Astrocyte of the cerebellum (primary cell): ENCODE data around the gene MAP4K5.

ENCODE experiments used
- DNase-seq: peaks from one replicate; pipeline ENCODE4 v3.0.0-alpha.2; 2011; ENCODE audit warnings: low read depth
- H3K4me3 ChIP-seq: 2 replicates; pipeline ENCODE4 v1.5.1; 2011; ENCODE audit warnings: mild to moderate bottlenecking, low read depth, low read length, moderate library complexity
- in situ Hi-C: cut with HindIII; loops from 2 replicates; pipeline ENCODE4 v1.10.0; 2017; ENCODE audit warnings: low sequenced_read_pairs
- TF ChIP-seq, protein P1 (sequence below): IDR thresholded peaks from 2 replicates; pipeline ENCODE4 v1.5.1; 2012; ENCODE audit warnings: low read length, low read depth, moderate library complexity, mild to moderate bottlenecking; ENCODE audit errors: missing control alignments

The MAP4K5 gene

DNA sequence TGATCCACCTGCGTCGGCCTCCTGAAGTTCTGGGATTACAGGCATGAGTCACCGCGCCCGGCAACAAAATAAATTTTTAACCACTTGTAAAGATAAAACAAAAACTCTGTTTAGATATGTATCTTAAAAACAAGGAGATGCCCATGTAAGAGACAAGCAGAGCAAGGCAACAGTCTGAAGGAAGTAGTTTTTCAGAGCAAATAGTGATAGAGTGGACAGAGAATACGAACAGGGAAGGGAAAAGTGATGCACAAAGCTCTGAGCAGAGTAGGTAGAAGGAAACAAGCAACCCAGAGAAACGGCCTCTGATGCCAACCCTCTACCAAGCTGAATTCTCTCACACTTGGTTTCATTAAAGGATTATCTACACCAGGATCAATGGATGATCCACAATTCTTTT is 110.9 kb downstream of the MAP4K5 start:
- DNase-seq: no peak
- in situ Hi-C loops: no loop called here
- H3K4me3 ChIP-seq: no peak overlapping the region
- TF ChIP-seq, protein P1, sequence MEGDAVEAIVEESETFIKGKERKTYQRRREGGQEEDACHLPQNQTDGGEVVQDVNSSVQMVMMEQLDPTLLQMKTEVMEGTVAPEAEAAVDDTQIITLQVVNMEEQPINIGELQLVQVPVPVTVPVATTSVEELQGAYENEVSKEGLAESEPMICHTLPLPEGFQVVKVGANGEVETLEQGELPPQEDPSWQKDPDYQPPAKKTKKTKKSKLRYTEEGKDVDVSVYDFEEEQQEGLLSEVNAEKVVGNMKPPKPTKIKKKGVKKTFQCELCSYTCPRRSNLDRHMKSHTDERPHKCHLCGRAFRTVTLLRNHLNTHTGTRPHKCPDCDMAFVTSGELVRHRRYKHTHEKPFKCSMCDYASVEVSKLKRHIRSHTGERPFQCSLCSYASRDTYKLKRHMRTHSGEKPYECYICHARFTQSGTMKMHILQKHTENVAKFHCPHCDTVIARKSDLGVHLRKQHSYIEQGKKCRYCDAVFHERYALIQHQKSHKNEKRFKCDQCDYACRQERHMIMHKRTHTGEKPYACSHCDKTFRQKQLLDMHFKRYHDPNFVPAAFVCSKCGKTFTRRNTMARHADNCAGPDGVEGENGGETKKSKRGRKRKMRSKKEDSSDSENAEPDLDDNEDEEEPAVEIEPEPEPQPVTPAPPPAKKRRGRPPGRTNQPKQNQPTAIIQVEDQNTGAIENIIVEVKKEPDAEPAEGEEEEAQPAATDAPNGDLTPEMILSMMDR: no peak

DNA sequence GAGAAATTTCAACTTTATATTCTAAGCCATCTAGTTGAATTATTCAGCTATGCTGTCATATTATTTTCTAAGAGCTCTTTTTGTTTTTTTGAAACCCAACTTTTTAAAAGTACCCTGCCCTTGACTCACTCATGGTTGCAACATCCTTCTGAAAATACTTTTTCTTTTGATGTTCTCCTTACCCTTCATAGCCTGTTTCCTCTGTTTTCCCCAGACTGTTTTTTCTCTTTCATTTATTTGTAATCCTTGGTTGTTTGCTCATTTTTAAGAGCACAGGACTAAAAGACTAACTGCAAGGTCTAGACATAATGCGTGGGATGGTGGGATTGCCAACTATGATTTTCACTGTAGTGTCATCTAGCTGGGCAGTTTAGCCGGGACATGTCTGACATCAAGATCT is 114.5 kb downstream of the MAP4K5 start:
- TF ChIP-seq, protein P1: no peak
- no peak for DNase-seq
- in situ Hi-C loops: no loop called here

DNA sequence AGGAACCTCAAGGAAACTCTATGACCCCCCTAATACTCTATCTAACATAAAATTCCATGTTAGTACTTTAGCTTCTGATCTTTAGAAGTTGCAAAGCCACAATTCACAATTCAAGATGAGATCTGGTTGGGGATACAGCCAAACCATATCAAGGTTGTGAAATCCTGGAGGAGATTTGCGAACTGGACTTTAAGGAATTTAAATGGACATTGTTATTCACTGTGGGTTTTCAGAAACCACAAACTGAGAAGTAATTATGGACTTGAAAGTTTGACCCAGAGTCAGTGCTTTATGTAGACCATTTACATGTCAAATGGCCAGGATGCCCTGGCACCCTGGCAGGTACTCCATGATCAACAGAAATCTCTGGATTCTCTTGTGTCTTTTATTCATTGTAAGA is 121.4 kb downstream of the MAP4K5 start:
- in situ Hi-C loops: no loop called here
- peak; percentile 91 for DNase-seq
- H3K4me3 ChIP-seq: no peak overlapping the region
- TF ChIP-seq, protein P1: no peak

More for the DNA sequence above, 114.5 kb downstream of the MAP4K5 start:
- H3K4me3 ChIP-seq: no peak overlapping the region

DNA sequence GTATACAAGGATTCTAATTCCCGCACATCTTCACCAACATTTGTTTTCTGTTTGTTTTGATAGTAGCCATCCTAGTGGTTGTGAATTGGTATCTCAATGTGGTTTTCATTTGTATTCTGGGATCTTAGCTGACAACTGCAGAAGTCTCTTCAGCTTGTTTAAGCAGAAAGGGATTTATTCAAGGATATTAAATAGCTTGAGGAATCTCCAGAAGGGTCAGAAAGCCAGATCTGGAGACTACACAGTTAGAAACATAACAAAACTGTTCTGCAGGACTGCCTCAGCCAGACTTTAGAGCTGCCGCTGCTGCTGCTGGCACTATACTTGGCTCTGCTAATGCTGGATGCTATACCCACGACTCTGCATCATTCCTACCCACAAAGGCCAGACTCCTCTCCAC is 122.3 kb downstream of the MAP4K5 start:
- in situ Hi-C loops: no loop called here
- H3K4me3 ChIP-seq: no peak overlapping the region
- TF ChIP-seq, protein P1: no peak
- DNase-seq: no peak

DNA sequence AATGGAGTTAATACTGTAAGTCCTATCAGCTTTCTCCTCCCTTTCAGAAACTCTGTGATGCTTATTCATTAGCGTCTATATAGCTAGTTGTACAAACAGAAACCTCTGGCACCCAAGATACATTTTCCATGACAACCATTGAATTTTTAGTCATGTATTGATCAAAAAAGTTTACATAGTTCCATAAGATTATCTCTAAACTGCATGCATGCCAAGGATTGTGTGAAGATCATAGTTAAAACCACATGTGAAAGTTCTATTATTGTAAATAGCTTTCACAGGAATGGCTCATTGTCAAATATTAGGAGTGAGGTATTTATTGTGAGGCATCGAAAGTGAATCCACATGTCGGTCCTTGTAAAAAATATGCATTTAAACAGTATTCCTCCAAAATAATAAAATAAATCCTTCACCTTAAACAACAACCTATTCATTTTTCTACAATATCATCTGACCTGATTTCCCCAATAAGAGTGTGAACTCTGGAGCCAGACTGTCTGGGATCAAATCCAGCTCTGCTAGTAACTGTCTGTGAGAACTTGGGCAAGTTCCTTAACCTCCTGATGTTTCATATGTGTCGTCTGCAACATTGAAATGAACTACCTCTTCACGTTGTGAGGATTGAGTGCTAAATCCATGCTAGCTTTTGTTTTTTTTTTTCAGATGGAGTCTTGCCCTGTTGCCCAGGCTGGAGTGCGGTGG is 125.1 kb downstream of the MAP4K5 start:
- TF ChIP-seq, protein P1: no peak
- in situ Hi-C loops: no loop called here
- no peak overlapping the region for H3K4me3 ChIP-seq
- no peak for DNase-seq

DNA sequence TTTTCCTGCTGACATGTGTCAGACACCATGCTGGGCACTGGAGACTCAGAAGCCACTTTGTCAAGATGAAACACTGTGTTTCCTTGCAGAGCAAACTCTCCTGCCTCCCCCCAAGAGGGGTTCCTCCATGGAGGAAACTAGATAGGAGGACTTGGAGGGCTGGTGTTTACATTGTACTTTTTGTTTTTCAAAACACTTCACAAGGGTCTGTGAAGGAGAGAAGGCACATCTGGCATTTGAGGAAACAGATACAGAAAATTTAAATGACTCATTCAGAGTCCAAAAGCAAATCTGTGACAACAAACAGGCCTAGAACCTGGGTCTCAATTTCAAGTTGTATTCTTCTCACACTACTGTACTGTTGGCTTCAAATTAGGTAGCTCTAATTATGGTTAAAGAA is 128.9 kb downstream of the MAP4K5 start:
- TF ChIP-seq, protein P1: no peak
- no peak for DNase-seq
- no peak overlapping the region for H3K4me3 ChIP-seq
- in situ Hi-C loops: no loop called here
